HG03103 (cell line): ENCODE results near the gene ACOT7.
"Not testable (repeated sequence)": the region's sequence is repeated elsewhere in the genome, so short reads cannot be mapped to it uniquely, and the experiment has no call there.

ENCODE experiments used
- ATAC-seq: cut with Tn5 transposase; IDR thresholded peaks from one replicate; pipeline ENCODE4 v1.9.1; 2021; ENCODE audit warnings: low read depth; ENCODE audit not compliant: unreplicated experiment

ACOT7 gene

DNA sequence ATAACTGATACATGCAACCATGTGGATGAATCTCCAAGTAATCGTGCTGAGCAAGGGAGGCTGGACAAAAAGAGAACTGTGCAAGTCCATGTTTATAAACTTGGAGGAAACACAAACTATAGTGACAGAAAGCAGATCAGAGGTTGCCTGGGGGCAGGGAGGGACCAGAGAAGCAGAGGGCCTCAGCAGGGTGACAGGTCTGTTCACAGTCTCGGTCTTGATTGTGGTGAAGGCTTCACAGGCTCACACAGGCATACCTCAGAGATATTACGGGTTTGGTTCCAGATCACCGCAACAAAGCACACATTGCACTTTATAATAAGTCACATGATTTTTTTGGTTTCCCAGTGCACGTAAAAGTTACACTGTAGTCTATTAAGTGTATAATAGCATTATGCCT is 28.5 kb downstream of the ACOT7 start:
- ATAC-seq, result no peak

- not testable (repeated sequence) for ATAC-seq
These were observed 30.3 kb downstream of the ACOT7 start for GRCh38 chr1:6363085-6363884.

DNA sequence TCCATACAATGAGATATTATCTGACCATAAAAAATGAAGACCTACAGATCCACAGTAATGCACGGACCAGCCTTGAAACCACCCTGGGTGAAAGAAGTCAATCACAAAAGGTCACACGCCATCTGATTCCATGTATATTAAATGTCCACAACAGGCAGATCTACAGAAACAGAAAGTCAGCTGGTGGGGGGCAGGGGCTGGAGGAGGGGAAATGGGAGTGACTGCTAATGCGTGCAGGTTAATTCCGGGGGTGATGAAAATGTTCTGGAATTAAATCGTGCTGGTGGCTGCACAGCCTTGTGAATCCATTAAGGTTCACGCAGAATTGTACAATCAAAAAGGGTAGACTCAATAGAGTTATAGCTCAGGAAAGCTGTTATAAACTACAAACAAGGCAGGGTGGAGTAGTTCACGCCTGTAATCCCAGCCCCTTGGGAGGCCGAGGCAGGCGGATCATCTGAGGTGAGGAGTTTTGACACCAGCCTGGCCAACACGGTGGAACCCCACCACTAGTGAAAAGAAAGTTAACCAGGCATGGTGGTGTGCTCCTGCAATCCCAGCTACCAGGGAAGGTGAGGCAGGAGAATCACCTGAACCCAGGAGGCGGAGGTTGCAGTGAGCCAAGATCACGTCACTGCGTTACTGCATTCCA is 32.3 kb downstream of the ACOT7 start:
- no peak for ATAC-seq

GRCh38 chr1:6360517-6361070 is 33.0 kb downstream of the ACOT7 start:
- ATAC-seq, result no peak

- ATAC-seq, result peak; percentile 11
These were observed 33.5 kb downstream of the ACOT7 start for GRCh38 chr1:6360117-6360496.

- ATAC-seq, result peak; percentile 88
These were observed 34.1 kb downstream of the ACOT7 start for GRCh38 chr1:6359216-6360116.

DNA sequence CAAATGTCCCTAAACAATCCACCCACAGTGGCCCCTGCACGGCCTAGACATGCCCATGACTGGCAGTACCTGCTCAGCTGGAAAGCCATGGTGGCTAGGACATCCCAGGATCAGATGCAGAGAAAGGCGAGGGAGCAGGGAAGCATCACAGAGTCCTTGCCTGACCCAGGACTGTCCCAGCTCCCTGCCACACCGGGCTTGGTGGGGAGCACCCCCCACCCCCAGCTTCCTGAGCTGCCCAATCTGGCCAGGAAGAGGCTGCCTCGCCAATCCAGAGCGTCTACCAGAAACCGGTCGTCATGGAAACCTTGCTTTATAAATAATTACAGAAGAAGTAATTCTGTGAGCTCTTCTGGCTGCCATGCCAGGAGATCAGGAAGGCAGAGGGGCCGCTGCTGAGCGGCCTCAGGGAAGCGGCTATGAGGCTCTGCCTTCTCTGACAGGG is 34.8 kb downstream of the ACOT7 start:
- ATAC-seq, result no peak

DNA sequence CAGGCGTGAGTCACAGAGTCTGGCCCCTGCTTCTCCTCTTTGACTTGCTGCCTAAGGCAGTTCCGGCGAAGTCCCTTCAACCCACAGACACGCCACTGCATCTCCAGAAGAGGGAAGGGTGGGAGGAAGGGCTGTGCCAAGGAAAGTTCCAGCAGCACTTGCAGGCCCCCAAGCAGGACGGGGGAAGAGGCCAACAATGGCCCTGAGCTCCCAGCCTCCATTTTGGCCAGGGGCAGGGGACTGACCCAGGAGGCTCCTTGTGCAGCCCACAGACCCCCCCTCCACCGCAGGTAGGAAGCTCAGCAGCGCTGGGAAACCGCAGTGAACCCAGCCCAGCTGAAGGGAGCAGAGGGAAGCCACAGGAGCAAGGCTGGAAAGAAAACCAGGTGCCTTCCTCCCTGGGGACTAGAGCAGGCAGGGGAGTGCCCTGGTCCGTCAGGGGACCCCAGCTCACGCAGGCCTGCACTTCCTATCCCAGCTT is 35.4 kb downstream of the ACOT7 start:
- ATAC-seq, result no peak

DNA sequence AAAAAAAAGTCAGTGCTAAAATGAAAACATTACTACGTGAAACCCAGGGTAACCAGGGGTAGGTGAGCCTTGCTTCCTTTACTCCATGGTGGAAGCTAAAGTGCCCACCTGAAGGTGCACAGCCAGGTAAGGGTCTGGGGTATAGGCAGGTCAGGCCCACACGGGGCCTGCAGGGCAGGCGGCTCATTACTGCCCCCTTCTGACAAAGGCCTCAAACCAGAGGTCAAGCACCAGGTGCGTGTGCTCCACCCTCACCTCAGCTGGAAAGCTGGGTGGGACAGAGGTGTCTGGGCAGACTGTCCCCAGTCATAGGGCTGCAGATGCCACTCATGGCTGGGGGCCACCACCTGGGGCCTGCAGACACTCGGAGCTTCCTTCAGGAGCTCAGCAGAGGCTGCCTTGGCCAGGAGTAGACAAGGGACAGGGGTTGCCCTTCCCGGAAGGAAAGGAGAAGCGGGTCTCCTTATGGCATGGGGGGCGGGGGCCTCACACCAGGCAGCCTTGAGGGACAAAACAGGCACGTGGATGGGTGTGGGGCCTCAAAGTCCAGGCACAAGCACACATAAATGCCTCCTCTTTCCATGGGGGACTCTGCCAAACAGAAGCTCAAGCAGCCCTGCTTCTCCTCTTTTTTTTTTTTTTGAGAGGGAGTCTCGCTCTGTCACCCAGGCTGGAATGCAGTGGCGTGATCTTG is 36.2 kb downstream of the ACOT7 start:
- ATAC-seq, result no peak

- ATAC-seq, result no peak
These were observed 37.9 kb downstream of the ACOT7 start for GRCh38 chr1:6355621-6356020.

GRCh38 chr1:6354659-6355317 is 38.8 kb downstream of the ACOT7 start:
- no peak for ATAC-seq

DNA sequence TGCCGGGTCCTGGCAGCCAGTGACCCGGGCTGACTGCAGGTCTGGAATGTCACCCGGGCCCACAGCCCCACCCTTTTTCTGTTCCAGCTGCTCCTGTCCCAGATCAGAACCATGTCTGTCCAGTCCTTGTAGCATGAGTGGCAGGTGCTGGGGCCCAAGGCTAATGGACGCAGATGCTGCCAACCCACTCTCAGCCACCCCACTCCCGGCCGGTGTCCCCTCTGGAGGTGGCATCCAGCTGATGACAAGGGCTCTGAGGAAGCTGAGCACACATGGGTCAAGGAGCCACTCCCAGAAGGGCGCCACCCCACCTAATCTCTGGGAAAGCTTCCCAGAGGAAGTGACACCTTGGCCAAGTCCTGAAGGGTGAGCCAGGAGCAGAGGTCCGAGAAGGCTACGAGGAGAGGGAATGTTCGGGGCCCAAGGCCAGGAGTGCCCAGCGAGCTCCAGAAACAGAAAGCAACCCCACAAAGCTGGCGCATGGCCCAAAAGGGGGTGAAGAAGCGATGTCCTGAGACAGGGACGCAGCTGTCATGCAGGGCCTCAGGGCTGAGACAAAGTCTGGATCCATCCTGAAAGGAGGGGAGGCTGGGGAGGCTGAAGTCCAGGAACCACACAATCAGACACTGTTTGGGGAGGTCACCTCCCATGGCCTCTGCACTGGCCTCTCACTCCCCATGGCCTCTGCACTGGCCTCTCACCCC is 39.5 kb downstream of the ACOT7 start:
- ATAC-seq, result no peak

GRCh38 chr1:6353619-6353954 is 40.0 kb downstream of the ACOT7 start:
- no peak for ATAC-seq

DNA sequence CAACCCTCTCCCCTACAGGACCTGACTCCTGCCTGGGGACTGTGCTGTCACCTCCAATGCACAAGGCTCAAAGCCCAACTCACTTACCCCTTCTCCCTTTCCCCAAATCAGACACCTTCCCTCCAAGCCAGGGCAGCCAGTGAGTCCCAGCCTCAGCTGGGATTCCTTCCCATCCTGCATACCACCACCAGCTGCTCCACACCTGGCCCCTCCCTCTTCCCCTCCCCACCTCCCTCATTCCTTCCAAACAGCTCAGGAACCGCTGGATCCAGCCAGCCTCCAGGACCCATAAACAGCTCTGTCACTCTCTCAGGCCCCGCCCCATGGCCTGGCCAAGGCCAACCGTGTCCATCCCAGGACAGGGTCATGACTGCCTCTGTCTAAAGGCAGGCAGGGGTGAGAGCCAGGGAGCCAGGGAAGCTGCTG is 41.4 kb downstream of the ACOT7 start:
- ATAC-seq, result no peak

GRCh38 chr1:6351480-6352137 is 42.0 kb downstream of the ACOT7 start:
- ATAC-seq, result no peak

GRCh38 chr1:6350416-6351088 is 43.0 kb downstream of the ACOT7 start:
- ATAC-seq, result no peak

- no peak for ATAC-seq
These were observed 44.2 kb downstream of the ACOT7 start for GRCh38 chr1:6349254-6349943.
